ENCODE measurements around the gene MSX2.
A peak's percentile ranks its signal among the peaks of the same experiment; 100 is the strongest.

Gene MSX2

GRCh38 chr5:174734571-174735497 lies 10.5 kb downstream of the MSX2 start:
- DNase-seq (ENCODE audit: low read depth), result no peak
- TF ChIP-seq MAX (IDR thresholded peaks at IDR 0.05; ENCODE audit: low read depth, low read length) (no peak), MYC (IDR thresholded peaks at IDR 0.05; ENCODE audit: low read depth, low read length) (no peak), CTCF (IDR thresholded peaks at IDR 0.05; ENCODE audit: low read depth, low read length) (no peak)
- H3K4me3 ChIP-seq (ENCODE audit: low read depth, low read length), result no peak overlapping the region

GRCh38 chr5:174735498-174736330 lies 11.3 kb downstream of the MSX2 start:
- H3K4me3 ChIP-seq (ENCODE audit: low read depth, low read length), result no peak overlapping the region
- DNase-seq (ENCODE audit: low read depth), result no peak
- TF ChIP-seq POLR2A (IDR thresholded peaks at IDR 0.05; ENCODE audit: extremely low read depth, insufficient read length) (no peak), MAX (IDR thresholded peaks at IDR 0.05; ENCODE audit: low read depth, low read length) (no peak), CTCF (IDR thresholded peaks at IDR 0.05; ENCODE audit: low read depth, low read length) (peak; percentile 17), MYC (IDR thresholded peaks at IDR 0.05; ENCODE audit: low read depth, low read length) (no peak)

GRCh38 chr5:174736331-174736721 lies 11.9 kb downstream of the MSX2 start:
- TF ChIP-seq POLR2A (IDR thresholded peaks at IDR 0.05; ENCODE audit: extremely low read depth, insufficient read length), result no peak
- no peak for TF ChIP-seq CTCF (IDR thresholded peaks at IDR 0.05; ENCODE audit: low read depth, low read length)
- no peak for TF ChIP-seq MAX (IDR thresholded peaks at IDR 0.05; ENCODE audit: low read depth, low read length)
- no peak for TF ChIP-seq MYC (IDR thresholded peaks at IDR 0.05; ENCODE audit: low read depth, low read length)
- no peak overlapping the region for H3K4me3 ChIP-seq (ENCODE audit: low read depth, low read length)
- peak; percentile 22 for DNase-seq (ENCODE audit: low read depth)

- no peak overlapping the region for H3K4me3 ChIP-seq (ENCODE audit: low read depth, low read length)
- no peak for TF ChIP-seq POLR2A (IDR thresholded peaks at IDR 0.05; ENCODE audit: extremely low read depth, insufficient read length)
- DNase-seq (ENCODE audit: low read depth), result no peak
These were observed 12.4 kb downstream of the MSX2 start for GRCh38 chr5:174736777-174737176.

GRCh38 chr5:174737330-174737729 lies 12.9 kb downstream of the MSX2 start:
- H3K4me3 ChIP-seq (ENCODE audit: low read depth, low read length), result no peak overlapping the region
- DNase-seq (ENCODE audit: low read depth), result no peak
- TF ChIP-seq POLR2A (IDR thresholded peaks at IDR 0.05; ENCODE audit: extremely low read depth, insufficient read length), result no peak
- TF ChIP-seq MAX (IDR thresholded peaks at IDR 0.05; ENCODE audit: low read depth, low read length), result no peak
- TF ChIP-seq CTCF (IDR thresholded peaks at IDR 0.05; ENCODE audit: low read depth, low read length), result no peak
- TF ChIP-seq MYC (IDR thresholded peaks at IDR 0.05; ENCODE audit: low read depth, low read length), result no peak

- DNase-seq (ENCODE audit: low read depth), result no peak
- TF ChIP-seq POLR2A (IDR thresholded peaks at IDR 0.05; ENCODE audit: extremely low read depth, insufficient read length), result no peak
- TF ChIP-seq MAX (IDR thresholded peaks at IDR 0.05; ENCODE audit: low read depth, low read length), result no peak
- TF ChIP-seq CTCF (IDR thresholded peaks at IDR 0.05; ENCODE audit: low read depth, low read length), result no peak
- no peak for TF ChIP-seq MYC (IDR thresholded peaks at IDR 0.05; ENCODE audit: low read depth, low read length)
- no peak overlapping the region for H3K4me3 ChIP-seq (ENCODE audit: low read depth, low read length)
These were observed 17.0 kb downstream of the MSX2 start for GRCh38 chr5:174741352-174741751.

All from NB4 (cell line).